Ishikawa (cell line): Measurements from ENCODE around the gene NHLH1.

ENCODE experiments used
- CEBPB ChIP-seq: IDR thresholded peaks from 2 replicates; pipeline ENCODE4 v1.6.1; 2012
- CREB1 ChIP-seq: IDR thresholded peaks from 2 replicates; pipeline ENCODE4 v1.6.1; 2012; ENCODE audit warnings: low read depth
- EP300 ChIP-seq: IDR thresholded peaks from 2 replicates; pipeline ENCODE4 v1.6.1; 2012; ENCODE audit warnings: borderline replicate concordance
- MAX ChIP-seq: IDR thresholded peaks from 2 replicates; pipeline ENCODE4 v1.6.1; 2012
- NFIC ChIP-seq: IDR thresholded peaks from 2 replicates; pipeline ENCODE4 v1.6.1; 2012
- RAD21 ChIP-seq: IDR thresholded peaks from 2 replicates; pipeline ENCODE4 v1.6.1; 2012; ENCODE audit warnings: low read depth
- REST ChIP-seq: IDR thresholded peaks from 2 replicates; pipeline ENCODE4 v1.6.1; 2012; ENCODE audit warnings: low read depth, mild to moderate bottlenecking
- TAF1 ChIP-seq: IDR thresholded peaks from 2 replicates; pipeline ENCODE4 v1.6.1; 2012; ENCODE audit warnings: low read depth, mild to moderate bottlenecking
- TCF12 ChIP-seq: IDR thresholded peaks from 2 replicates; pipeline ENCODE4 v1.6.1; 2012; ENCODE audit warnings: low read depth
- TEAD4 ChIP-seq: IDR thresholded peaks from 2 replicates; pipeline ENCODE4 v1.6.1; 2012
- USF1 ChIP-seq: IDR thresholded peaks from 2 replicates; pipeline ENCODE4 v1.6.1; 2012
- YY1 ChIP-seq: IDR thresholded peaks from 2 replicates; pipeline ENCODE4 v1.6.1; 2012; ENCODE audit warnings: low read depth
- ZBTB7A ChIP-seq: IDR thresholded peaks from 2 replicates; pipeline ENCODE4 v1.6.1; 2012; ENCODE audit warnings: low read depth

DNA sequence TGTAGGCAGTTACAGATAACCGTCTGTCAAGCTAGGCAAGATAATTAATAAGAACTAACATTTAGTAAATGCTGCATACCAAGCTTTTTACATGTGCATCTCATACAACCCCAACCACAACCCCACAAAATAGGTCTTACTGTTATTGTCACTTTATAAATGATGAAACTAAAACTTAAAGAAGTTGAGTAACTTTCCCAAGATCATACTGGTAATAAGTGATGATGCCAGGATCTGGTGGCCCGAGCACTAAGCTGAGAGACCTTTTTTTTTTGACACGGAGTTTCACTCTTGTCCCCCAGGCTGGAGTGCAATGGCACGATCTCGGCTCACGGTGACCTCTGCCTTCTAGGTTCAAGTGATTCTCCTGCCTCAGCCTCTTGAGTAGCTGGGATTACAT is 21.9 kb upstream of the NHLH1 start:
- no peak for TF ChIP-seq TAF1
- no peak for TF ChIP-seq EP300
- no peak for TF ChIP-seq MAX
- no peak for TF ChIP-seq CEBPB
- TF ChIP-seq TCF12: no peak
- no peak for TF ChIP-seq USF1
- TF ChIP-seq ZBTB7A: no peak
- no peak for TF ChIP-seq CREB1
- no peak for TF ChIP-seq REST
- TF ChIP-seq YY1: no peak
- TF ChIP-seq NFIC: no peak
- TF ChIP-seq RAD21: no peak
- no peak for TF ChIP-seq TEAD4
